H54 (cell line): ENCODE results near the gene PROC.

ENCODE experiments used
- DNase-seq: peaks from one replicate; pipeline ENCODE4 v3.0.0; 2011; ENCODE audit warnings: low spot score, mixed read lengths; ENCODE audit not compliant: insufficient read length
- FAIRE-seq: peaks from 3 replicates; lab custom pipeline; 2011; peaks lifted over from hg19 to GRCh38; lab: Jason Lieb, UNC
- POLR2A ChIP-seq: IDR thresholded peaks from 2 replicates; pipeline ENCODE4 v1.6.1; 2011; ENCODE audit warnings: low read depth, mild to moderate bottlenecking, low read length

The PROC gene

GRCh38 chr2:127462461-127462860 is 44.2 kb downstream of the PROC start:
- DNase-seq (no peak), FAIRE-seq (no peak)
- no peak for TF ChIP-seq POLR2A

- FAIRE-seq (no peak), DNase-seq (no peak)
- TF ChIP-seq POLR2A = no peak
Observed at GRCh38 chr2:127463155-127463991, 45.1 kb downstream of the PROC start.

- FAIRE-seq = no peak
- DNase-seq = no peak
- no peak for TF ChIP-seq POLR2A
Observed at GRCh38 chr2:127464470-127465257, 46.4 kb downstream of the PROC start.

GRCh38 chr2:127465258-127465657 is 47.0 kb downstream of the PROC start:
- no peak for TF ChIP-seq POLR2A
- FAIRE-seq (no peak), DNase-seq (no peak)

GRCh38 chr2:127469051-127469450 is 50.8 kb downstream of the PROC start:
- FAIRE-seq (no peak), DNase-seq (no peak)
- TF ChIP-seq POLR2A = no peak

- FAIRE-seq (no peak), DNase-seq (no peak)
- no peak for TF ChIP-seq POLR2A
Observed at GRCh38 chr2:127469974-127470373, 51.7 kb downstream of the PROC start.

GRCh38 chr2:127471286-127471988 is 53.2 kb downstream of the PROC start:
- no peak for TF ChIP-seq POLR2A
- DNase-seq (no peak), FAIRE-seq (no peak)

- FAIRE-seq (no peak), DNase-seq (no peak)
- TF ChIP-seq POLR2A = no peak
Observed at GRCh38 chr2:127472268-127472667, 54.0 kb downstream of the PROC start.

- no peak for DNase-seq
- FAIRE-seq = no peak
- TF ChIP-seq POLR2A = no peak
Observed at GRCh38 chr2:127475788-127476187, 57.6 kb downstream of the PROC start.
